ENCODE data around the gene ORAI3. TPM values are rescaled to one million over a fixed set of nuclear protein-coding genes. Genes with fewer than 3 reads are reported as not detected.

The ORAI3 gene
- total and polyA plus RNA-seq, 2 of the 13 experiments (the other 11 are each of a cell fraction or from before 2014, with no cell fraction given) = 11.4 to 32.0 TPM

DNA sequence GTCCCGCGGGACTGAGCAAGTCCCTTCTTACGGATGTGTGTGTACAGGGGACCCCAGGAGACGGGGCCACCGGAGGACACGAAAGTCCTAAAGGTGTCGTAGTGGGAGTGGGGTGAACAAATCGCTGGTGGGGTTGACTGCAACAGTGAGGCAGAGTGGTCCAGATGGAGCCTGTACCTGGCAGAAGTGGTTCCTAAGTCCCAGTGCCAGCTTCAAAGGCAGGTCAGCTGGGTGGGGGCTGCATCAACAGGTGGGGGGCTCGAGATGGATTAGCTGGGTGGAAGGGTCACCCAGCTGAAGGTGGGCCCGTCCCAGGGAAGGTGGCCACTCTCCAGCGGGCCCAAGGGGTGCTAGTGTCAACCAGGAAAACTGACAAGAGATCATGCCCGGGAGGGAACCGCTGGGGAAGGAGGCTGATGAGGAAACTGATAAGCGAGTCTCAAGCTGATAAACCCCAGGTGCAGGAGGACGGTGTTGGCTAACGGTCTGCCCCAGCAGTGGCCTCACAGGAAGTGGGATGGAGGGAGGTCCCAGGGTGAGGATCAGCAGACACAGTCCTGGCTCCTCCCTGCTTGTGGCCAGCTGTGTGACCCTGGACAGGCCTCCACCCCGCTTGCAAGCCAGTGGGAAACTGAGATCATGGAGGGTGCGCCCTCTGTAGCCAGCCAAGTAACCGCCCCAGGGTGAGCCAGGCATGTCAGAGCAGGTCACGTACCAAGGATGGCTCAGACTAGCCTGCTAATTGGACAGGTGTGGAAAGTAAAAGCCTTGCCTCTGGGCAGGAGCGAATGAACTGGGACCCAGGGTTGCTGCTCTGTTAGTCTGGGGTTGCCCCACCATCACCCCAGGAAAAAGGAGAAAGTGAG lies 1.0 kb downstream of the ORAI3 start:
- ATAC-seq = peak; percentile 77
- H2AFZ ChIP-seq (ENCODE audit: low read length) = no peak overlapping the region
- H3K4me3 ChIP-seq (replicated peaks in 1 of 3; ENCODE audit: insufficient read depth in 1 of 3, low read depth in 2 of 3, low read length in 3 of 3) = peak overlapping the region; percentile 74 to 93 (median 88)
- H3K9ac ChIP-seq (ENCODE audit: insufficient read depth, low read depth, low read length) = peak overlapping the region; percentile 91
- intact Hi-C loops (cut with micrococcal nuclease; ENCODE audit: unreplicated experiment) = loop anchor here (10.0 kb wide), 2 partner anchors 145 to 195 kb away; partner anchors contain the start of gene VKORC1
- peak overlapping the region; percentile 74 for H3K27ac ChIP-seq (ENCODE audit: extremely low read length, insufficient read depth, low read length)
- 2% methylated on average over 21 of the region's 21 CpGs for WGBS (ENCODE audit: low lambda C conversion rate)
- POLR2A ChIA-PET = interaction anchor here (0.5 to 2.1 kb wide), 18 partner anchors 9 to 501 kb away, joined by 3 to 8 read pairs (median 5); partner anchors contain the start of genes FBXL19, KAT8, ZNF646 and ZNF668
- CTCF ChIA-PET (ENCODE audit: low intra/inter-chr PET ratio, low total read pairs) = no interaction called here
- peaks cover 44% of the 10 kb centered on the region for H3K4me1 ChIP-seq (ENCODE audit: insufficient read depth, low read length)
- H3K79me2 ChIP-seq (ENCODE audit: insufficient read depth, low read length) = peaks cover 5% of the 10 kb centered on the region
- no peaks in the 10 kb centered on the region; a peak in 1 of 5 replicates for H3K27me3 ChIP-seq (ENCODE audit: control insufficient read depth in 1 of 2, insufficient read depth in 2 of 2, low read length in 2 of 2)
- peak overlapping the region; percentile 98 for H3K4me2 ChIP-seq (ENCODE audit: low read depth, low read length)
- no peaks in the 10 kb centered on the region for H4K20me1 ChIP-seq (ENCODE audit: insufficient read depth, low read length)
- peaks cover 0 to 7% of the 10 kb centered on the region in 2 experiments; a peak in 1 of 5 replicates for H3K36me3 ChIP-seq (replicated peaks in 1 of 2; ENCODE audit: control insufficient read depth in 1 of 2, insufficient read depth in 2 of 2, low read length in 2 of 2)
- in situ Hi-C loops (cut with HindIII; ENCODE audit: extremely low pct_ligation_motif_present, low pct_unique_long_range_greater_than_20kb) = no loop called here
- TSS peak; percentile 88 for BruUV-seq (replicated peaks)
- FAIRE-seq = peak; percentile 100
- DNase-seq (ENCODE audit: low spot score) = peak; percentile 92
- no peaks in the 10 kb centered on the region for H3K9me3 ChIP-seq (ENCODE audit: low read length)
- peak in 1 of 2 experiments; percentile 93; a peak in 2 of 4 replicates for TF ChIP-seq POLR2A (IDR thresholded peaks at IDR 0.05; ENCODE audit: insufficient read depth in 1 of 2, low read depth in 2 of 2, low read length in 2 of 2)
- no peak for TF ChIP-seq ZNF776 (CRISPR knock-in tag; IDR thresholded peaks at IDR 0.05)
- TF ChIP-seq ZNF263 (CRISPR knock-in tag; IDR thresholded peaks at IDR 0.05) = peak; percentile 96
- peak; percentile 68; the same call in 1 of the 2 replicates for TF ChIP-seq GFI1 (CRISPR knock-in tag; IDR thresholded peaks at IDR 0.05; ENCODE audit: borderline replicate concordance)
- peak; percentile 60 for TF ChIP-seq NFYC (CRISPR knock-in tag; IDR thresholded peaks at IDR 0.05)
- peak; percentile 96 for TF ChIP-seq THYN1 (CRISPR knock-in tag; IDR thresholded peaks at IDR 0.05; ENCODE audit: borderline replicate concordance, low read depth)
- no peak; a peak in 2 of 4 replicates for TF ChIP-seq NR2F1 (CRISPR knock-in tag; IDR thresholded peaks at IDR 0.05)
- TF ChIP-seq IRF2 (CRISPR knock-in tag; IDR thresholded peaks at IDR 0.05) = peak; percentile 92
- peak; percentile 96 for TF ChIP-seq GATA4 (IDR thresholded peaks at IDR 0.05; ENCODE audit: borderline replicate concordance, low read depth)
- no peak for TF ChIP-seq SIN3B (IDR thresholded peaks at IDR 0.05; ENCODE audit: low read length)
- peak; percentile 68; the same call in 1 of the 2 replicates for TF ChIP-seq STAT5B (CRISPR knock-in tag; IDR thresholded peaks at IDR 0.05)
- peak; percentile 64 for TF ChIP-seq SKI (IDR thresholded peaks at IDR 0.05; ENCODE audit: partially characterized antibody)
- TF ChIP-seq, protein P1, sequence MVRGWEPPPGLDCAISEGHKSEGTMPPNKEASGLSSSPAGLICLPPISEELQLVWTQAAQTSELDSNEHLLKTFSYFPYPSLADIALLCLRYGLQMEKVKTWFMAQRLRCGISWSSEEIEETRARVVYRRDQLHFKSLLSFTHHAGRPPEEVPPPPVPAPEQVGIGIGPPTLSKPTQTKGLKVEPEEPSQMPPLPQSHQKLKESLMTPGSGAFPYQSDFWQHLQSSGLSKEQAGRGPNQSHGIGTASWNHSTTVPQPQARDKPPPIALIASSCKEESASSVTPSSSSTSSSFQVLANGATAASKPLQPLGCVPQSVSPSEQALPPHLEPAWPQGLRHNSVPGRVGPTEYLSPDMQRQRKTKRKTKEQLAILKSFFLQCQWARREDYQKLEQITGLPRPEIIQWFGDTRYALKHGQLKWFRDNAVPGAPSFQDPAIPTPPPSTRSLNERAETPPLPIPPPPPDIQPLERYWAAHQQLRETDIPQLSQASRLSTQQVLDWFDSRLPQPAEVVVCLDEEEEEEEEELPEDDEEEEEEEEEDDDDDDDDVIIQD (CRISPR knock-in tag; IDR thresholded peaks at IDR 0.05; ENCODE audit: low read depth) = peak; percentile 43; the same call in 1 of the 2 replicates
- peak; percentile 86; the same call in 1 of the 2 replicates for TF ChIP-seq RCOR2 (CRISPR knock-in tag; IDR thresholded peaks at IDR 0.05)
- TF ChIP-seq BRF2 (CRISPR knock-in tag; IDR thresholded peaks at IDR 0.05) = no peak; the same call in 1 of the 2 replicates
- TF ChIP-seq, protein P2, sequence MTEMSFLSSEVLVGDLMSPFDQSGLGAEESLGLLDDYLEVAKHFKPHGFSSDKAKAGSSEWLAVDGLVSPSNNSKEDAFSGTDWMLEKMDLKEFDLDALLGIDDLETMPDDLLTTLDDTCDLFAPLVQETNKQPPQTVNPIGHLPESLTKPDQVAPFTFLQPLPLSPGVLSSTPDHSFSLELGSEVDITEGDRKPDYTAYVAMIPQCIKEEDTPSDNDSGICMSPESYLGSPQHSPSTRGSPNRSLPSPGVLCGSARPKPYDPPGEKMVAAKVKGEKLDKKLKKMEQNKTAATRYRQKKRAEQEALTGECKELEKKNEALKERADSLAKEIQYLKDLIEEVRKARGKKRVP (CRISPR knock-in tag; IDR thresholded peaks at IDR 0.05) = no peak; a peak in 1 of 4 replicates
- TF ChIP-seq ZNF121 (CRISPR knock-in tag; IDR thresholded peaks at IDR 0.05) = peak; percentile 40; the same call in 1 of the 2 replicates
- peak; percentile 45 for TF ChIP-seq XRCC5 (optimal IDR thresholded peaks at IDR 0.05; ENCODE audit: low read length)
- peak; percentile 92; the same call in 1 of the 2 replicates for TF ChIP-seq RXRB (CRISPR knock-in tag; IDR thresholded peaks at IDR 0.05; ENCODE audit: borderline replicate concordance)
- TF ChIP-seq ZNF83 (CRISPR knock-in tag; IDR thresholded peaks at IDR 0.05; ENCODE audit: borderline replicate concordance) = 0 out of 2 replicates have a peak, but pooled peaks have one; percentile 22
- peak; percentile 68 for TF ChIP-seq RBFOX2 (IDR thresholded peaks at IDR 0.05; ENCODE audit: low read depth, low read length)
